ENCODE data around the gene CARD11. TPM values are rescaled to one million over a fixed set of nuclear protein-coding genes. Genes with fewer than 3 reads are reported as not detected.
"Not testable (repeated sequence)": the region's sequence is repeated elsewhere in the genome, so short reads cannot be mapped to it uniquely, and the experiment has no call there.

CARD11 gene
- total and polyA plus RNA-seq, 7 experiments from 2014 or later: 13.3 to 136 (median 113) TPM

GRCh38 chr7:2962865-2963264 is 80.8 kb downstream of the CARD11 start:
- POLR2A ChIA-PET: interaction anchor here (1.1 kb wide), 2 partner anchors 9 to 28 kb away, joined by 3 read pairs; no protein-coding TSS in a partner anchor
- no peaks in the 10 kb centered on the region for H3K27me3 ChIP-seq (ENCODE audit: control insufficient read depth in 2 of 2, insufficient read depth in 2 of 2, low read length in 2 of 2)
- intact Hi-C loops (cut with micrococcal nuclease): no loop called here

GRCh38 chr7:2959828-2960599 is 83.7 kb downstream of the CARD11 start:
- ATAC-seq: no peak
- H3K27me3 Mint-ChIP-seq: no peaks in the 10 kb centered on the region
- peak overlapping the region; percentile 29 for H3K27ac ChIP-seq (ENCODE audit: low read depth, low read length)
- H3K9me3 ChIP-seq (ENCODE audit: control insufficient read depth in 2 of 3, low read length in 3 of 3): no peaks in the 10 kb centered on the region
- no peaks in the 10 kb centered on the region for H3K27me3 ChIP-seq (ENCODE audit: control insufficient read depth in 2 of 2, insufficient read depth in 2 of 2, low read length in 2 of 2)
- H3K27ac Mint-ChIP-seq: peak overlapping the region; percentile 52 to 92 (median 90)
- peak in 1 of 9 donors; percentile 12 for DNase-seq
- ChIA-PET POLR2A (interaction anchor here (0.6 to 1.2 kb wide), 3 partner anchors 29 to 192 kb away, joined by 3 to 5 read pairs (median 4); no protein-coding TSS in a partner anchor), CTCF (no interaction called here)
- peaks cover 35 to 80% (median 73%) of the 10 kb centered on the region in 7 donors for H3K4me1 Mint-ChIP-seq
- H3K4me3 ChIP-seq (ENCODE audit: low read length): no peak overlapping the region
- H3K36me3 Mint-ChIP-seq: peaks cover 3 to 52% (median 20%) of the 10 kb centered on the region in 5 donors
- H3K9me3 Mint-ChIP-seq: peaks cover 0 to under 1% (median 0%) of the 10 kb centered on the region in 11 donors
- intact Hi-C loops (cut with micrococcal nuclease): loop anchor here (5.0 to 10.0 kb wide), 2 partner anchors 195 to 197 kb away; no protein-coding TSS in a partner anchor
- peak overlapping the region in 7 of 10 donors; percentile 16 to 68 (median 36) for H3K4me3 Mint-ChIP-seq
- H3K36me3 ChIP-seq (ENCODE audit: control insufficient read depth in 2 of 3, insufficient read depth in 3 of 3, low read length in 3 of 3): peaks cover 0 to 36% (median 8%) of the 10 kb centered on the region in 3 experiments
- H3K4me1 ChIP-seq (ENCODE audit: control insufficient read depth in 2 of 2, insufficient read depth in 2 of 2, low read length in 2 of 2): peaks cover 7 to 32% of the 10 kb centered on the region in 2 donors

More at GRCh38 chr7:2962865-2963264, 80.8 kb downstream of the CARD11 start:
- DNase-seq: no peak
- no peak for ATAC-seq
- H3K4me3 Mint-ChIP-seq: peak overlapping the region in 1 of 10 donors; percentile 16
- peaks cover 3 to 35% (median 7%) of the 10 kb centered on the region in 3 experiments for H3K36me3 ChIP-seq (ENCODE audit: control insufficient read depth in 2 of 3, insufficient read depth in 3 of 3, low read length in 3 of 3)
- H3K9me3 ChIP-seq (ENCODE audit: control insufficient read depth in 2 of 3, low read length in 3 of 3): peaks cover 0 to 22% (median 12%) of the 10 kb centered on the region in 3 experiments
- no peaks in the 10 kb centered on the region for H3K27me3 Mint-ChIP-seq
- peaks cover 0 to 28% (median 18%) of the 10 kb centered on the region in 11 donors for H3K9me3 Mint-ChIP-seq
- no peak overlapping the region for H3K4me3 ChIP-seq (ENCODE audit: low read length)
- no peak overlapping the region for H3K27ac ChIP-seq (ENCODE audit: low read depth, low read length)
- CTCF ChIA-PET: no interaction called here
- peaks cover 35 to 69% (median 64%) of the 10 kb centered on the region in 7 donors for H3K4me1 Mint-ChIP-seq
- H3K27ac Mint-ChIP-seq: peak overlapping the region in 8 of 9 donors; percentile 5 to 84 (median 54)
- peaks cover 0 to 29% of the 10 kb centered on the region in 2 donors for H3K4me1 ChIP-seq (ENCODE audit: control insufficient read depth in 2 of 2, insufficient read depth in 2 of 2, low read length in 2 of 2)
- peaks cover 21 to 69% (median 44%) of the 10 kb centered on the region in 5 donors for H3K36me3 Mint-ChIP-seq

GRCh38 chr7:2959103-2959680 is 84.5 kb downstream of the CARD11 start:
- H3K36me3 ChIP-seq (ENCODE audit: control insufficient read depth in 2 of 3, insufficient read depth in 3 of 3, low read length in 3 of 3): peaks cover 0 to 37% (median 8%) of the 10 kb centered on the region in 3 experiments

GRCh38 chr7:2958416-2959102 is 85.1 kb downstream of the CARD11 start:
- ChIA-PET POLR2A (no interaction called here), CTCF (no interaction called here)
- H3K4me1 ChIP-seq (ENCODE audit: control insufficient read depth in 2 of 2, insufficient read depth in 2 of 2, low read length in 2 of 2): peaks cover 22 to 46% of the 10 kb centered on the region in 2 donors
- peaks cover 2 to 40% (median 8%) of the 10 kb centered on the region in 3 experiments for H3K36me3 ChIP-seq (ENCODE audit: control insufficient read depth in 2 of 3, insufficient read depth in 3 of 3, low read length in 3 of 3)
- no peak for ATAC-seq
- Mint-ChIP-seq H3K27me3 (no peaks in the 10 kb centered on the region), H3K36me3 (peaks cover 3 to 54% (median 23%) of the 10 kb centered on the region in 5 donors), H3K9me3 (no peaks in the 10 kb centered on the region), H3K27ac (peak overlapping the region; percentile 69 to 92 (median 90)), H3K4me1 (peaks cover 42 to 83% (median 76%) of the 10 kb centered on the region in 7 donors), H3K4me3 (peak overlapping the region in 2 of 10 donors; percentile 2 to 4)
- H3K9me3 ChIP-seq (ENCODE audit: control insufficient read depth in 2 of 3, low read length in 3 of 3): no peaks in the 10 kb centered on the region
- peak in 1 of 9 donors; percentile 15 for DNase-seq
- H3K27ac ChIP-seq (ENCODE audit: low read depth, low read length): no peak overlapping the region
- intact Hi-C loops (cut with micrococcal nuclease): loop anchor here (5.0 to 10.0 kb wide), 2 partner anchors 196 to 199 kb away; no protein-coding TSS in a partner anchor
- no peak overlapping the region for H3K4me3 ChIP-seq (ENCODE audit: low read length)
- H3K27me3 ChIP-seq (ENCODE audit: control insufficient read depth in 2 of 2, insufficient read depth in 2 of 2, low read length in 2 of 2): no peaks in the 10 kb centered on the region

More at GRCh38 chr7:2959103-2959680, 84.5 kb downstream of the CARD11 start:
- ATAC-seq: no peak
- H3K4me1 Mint-ChIP-seq: peaks cover 39 to 82% (median 75%) of the 10 kb centered on the region in 7 donors
- Histone ChIP-seq H3K27ac (ENCODE audit: low read depth, low read length) (peak overlapping the region; percentile 29), H3K4me1 (ENCODE audit: control insufficient read depth in 2 of 2, insufficient read depth in 2 of 2, low read length in 2 of 2) (peaks cover 15 to 40% of the 10 kb centered on the region in 2 donors), H3K9me3 (ENCODE audit: control insufficient read depth in 2 of 3, low read length in 3 of 3) (no peaks in the 10 kb centered on the region), H3K4me3 (ENCODE audit: low read length) (no peak overlapping the region), H3K27me3 (ENCODE audit: control insufficient read depth in 2 of 2, insufficient read depth in 2 of 2, low read length in 2 of 2) (no peaks in the 10 kb centered on the region)
- no peaks in the 10 kb centered on the region for H3K9me3 Mint-ChIP-seq
- CTCF ChIA-PET: no interaction called here
- H3K27me3 Mint-ChIP-seq: no peaks in the 10 kb centered on the region
- POLR2A ChIA-PET: interaction anchor here (1.2 kb wide), 1 partner anchor 30 kb away, joined by 5 read pairs; no protein-coding TSS in a partner anchor
- peak overlapping the region in 3 of 10 donors; percentile 25 to 51 (median 50) for H3K4me3 Mint-ChIP-seq
- peaks cover 3 to 51% (median 18%) of the 10 kb centered on the region in 5 donors for H3K36me3 Mint-ChIP-seq
- DNase-seq: peak in 1 of 9 donors; percentile 19
- peak overlapping the region; percentile 58 to 92 (median 90) for H3K27ac Mint-ChIP-seq
- intact Hi-C loops (cut with micrococcal nuclease): loop anchor here (5.0 to 10.0 kb wide), 2 partner anchors 196 to 198 kb away; no protein-coding TSS in a partner anchor

- H3K27me3 ChIP-seq (ENCODE audit: control insufficient read depth in 2 of 2, insufficient read depth in 2 of 2, low read length in 2 of 2); H3K9me3 Mint-ChIP-seq; H3K27me3 Mint-ChIP-seq; ATAC-seq; CTCF ChIA-PET; H3K9me3 ChIP-seq (ENCODE audit: control insufficient read depth in 2 of 3, low read length in 3 of 3); H3K27ac ChIP-seq (ENCODE audit: low read depth, low read length); H3K4me3 ChIP-seq (ENCODE audit: low read length); DNase-seq: not testable (repeated sequence)
- H3K4me3 Mint-ChIP-seq: peak overlapping the region in 1 of 10 donors; percentile 41
- Histone ChIP-seq H3K4me1 (ENCODE audit: control insufficient read depth in 2 of 2, insufficient read depth in 2 of 2, low read length in 2 of 2) (peaks cover 29 to 43% of the 10 kb centered on the region in 2 donors), H3K36me3 (ENCODE audit: control insufficient read depth in 2 of 3, insufficient read depth in 3 of 3, low read length in 3 of 3) (peaks cover 8 to 45% (median 10%) of the 10 kb centered on the region in 3 experiments)
- intact Hi-C loops (cut with micrococcal nuclease): loop anchor here (2.0 to 10.0 kb wide), 3 partner anchors 21 to 200 kb away; no protein-coding TSS in a partner anchor
- H3K36me3 Mint-ChIP-seq: peaks cover 3 to 53% (median 31%) of the 10 kb centered on the region in 5 donors
- H3K4me1 Mint-ChIP-seq: peaks cover 32 to 81% (median 71%) of the 10 kb centered on the region in 7 donors
- H3K27ac Mint-ChIP-seq: peak overlapping the region in 6 of 9 donors; percentile 17 to 91 (median 76)
- POLR2A ChIA-PET: interaction anchor here (0.6 kb wide), 1 partner anchor 397 kb away, joined by 3 read pairs; no protein-coding TSS in a partner anchor
These were observed 86.3 kb downstream of the CARD11 start for GRCh38 chr7:2957369-2957727.
